Measurements from ENCODE around the gene TRIM33. TPM values are rescaled to one million over a fixed set of nuclear protein-coding genes. Genes with fewer than 3 reads are reported as not detected.

Gene TRIM33
- total and polyA plus RNA-seq, 2 donors (not counting 1 experiment from before 2014, with no cell fraction given): 13.7 to 61.0 TPM

- no peak for TF ChIP-seq CTCF (IDR thresholded peaks at IDR 0.05)
- TF ChIP-seq EZH2 (IDR thresholded peaks at IDR 0.05; ENCODE audit: borderline replicate concordance, insufficient read depth, low read depth, low read length, poor library complexity, severe bottlenecking): no peak
- no peaks in the 10 kb centered on the region for H4K20me1 ChIP-seq (ENCODE audit: control insufficient read depth, insufficient read depth, low read length, poor library complexity, severe bottlenecking)
- no peak overlapping the region for H3K27ac ChIP-seq (ENCODE audit: low read length in 2 of 2)
- peaks cover 4% of the 10 kb centered on the region for H3K9me3 Mint-ChIP-seq (ENCODE audit: insufficient read depth)
- no peaks in the 10 kb centered on the region for H3K27me3 Mint-ChIP-seq
- ChIA-PET CTCF (no interaction called here), POLR2A (no interaction called here)
- 100% methylated on average over 1 of the region's 3 CpGs for WGBS (ENCODE audit: insufficient coverage)
- no peak overlapping the region for H3K4me2 ChIP-seq (replicated peaks; ENCODE audit: low read depth, low read length, poor library complexity, severe bottlenecking)
- no peak overlapping the region for H3K9ac ChIP-seq (ENCODE audit: low read length)
- no peak overlapping the region for H3K27ac Mint-ChIP-seq
- intact Hi-C loops (cut with micrococcal nuclease): no loop called here
- no peaks in the 10 kb centered on the region for H3K27me3 ChIP-seq (replicated peaks in 1 of 4; ENCODE audit: control extremely low read depth in 1 of 4, control insufficient read depth in 3 of 4, insufficient read depth in 4 of 4, low read length in 3 of 4)
- no peaks in the 10 kb centered on the region for H3K9me3 ChIP-seq (ENCODE audit: control extremely low read depth in 1 of 3, control insufficient read depth in 2 of 3, insufficient read depth in 1 of 3, low read length in 2 of 3)
- peaks cover 19 to 50% of the 10 kb centered on the region in 2 experiments for H3K36me3 ChIP-seq (replicated peaks in 1 of 2; ENCODE audit: control extremely low read depth in 1 of 2, control insufficient read depth in 1 of 2, extremely low read depth in 1 of 2, insufficient read depth in 2 of 2, low read length in 1 of 2)
- DNase-seq: no peak
- H2AFZ ChIP-seq (ENCODE audit: insufficient read depth, low read depth, low read length, poor library complexity, severe bottlenecking): no peak overlapping the region
- ATAC-seq (ENCODE audit: low read depth): no peak
- H3K79me2 ChIP-seq (ENCODE audit: control insufficient read depth, insufficient read depth, low read length): no peaks in the 10 kb centered on the region
- H3K4me3 Mint-ChIP-seq: no peak overlapping the region
- no peak overlapping the region for H3K4me3 ChIP-seq (ENCODE audit: control extremely low read depth in 1 of 5, extremely low read depth in 1 of 5, insufficient read depth in 1 of 5, low read depth in 2 of 5, low read length in 4 of 5)
- no peaks in the 10 kb centered on the region for H3K4me1 ChIP-seq (ENCODE audit: control insufficient read depth in 2 of 2, insufficient read depth in 2 of 2, low read length in 2 of 2)
- H3K4me1 Mint-ChIP-seq: peaks cover 8% of the 10 kb centered on the region
Observed at GRCh38 chr1:114456586-114456985, 54.4 kb downstream of the TRIM33 start.

- Histone ChIP-seq H3K36me3 (replicated peaks in 1 of 2; ENCODE audit: control extremely low read depth in 1 of 2, control insufficient read depth in 1 of 2, extremely low read depth in 1 of 2, insufficient read depth in 2 of 2, low read length in 1 of 2) (peaks cover 15 to 43% of the 10 kb centered on the region in 2 experiments), H3K9ac (ENCODE audit: low read length) (no peak overlapping the region), H3K4me1 (ENCODE audit: control insufficient read depth in 2 of 2, insufficient read depth in 2 of 2, low read length in 2 of 2) (no peaks in the 10 kb centered on the region), H3K4me2 (replicated peaks; ENCODE audit: low read depth, low read length, poor library complexity, severe bottlenecking) (no peak overlapping the region), H3K79me2 (ENCODE audit: control insufficient read depth, insufficient read depth, low read length) (no peaks in the 10 kb centered on the region), H4K20me1 (ENCODE audit: control insufficient read depth, insufficient read depth, low read length, poor library complexity, severe bottlenecking) (no peaks in the 10 kb centered on the region), H3K4me3 (ENCODE audit: control extremely low read depth in 1 of 5, extremely low read depth in 1 of 5, insufficient read depth in 1 of 5, low read depth in 2 of 5, low read length in 4 of 5) (no peak overlapping the region), H2AFZ (ENCODE audit: insufficient read depth, low read depth, low read length, poor library complexity, severe bottlenecking) (no peak overlapping the region), H3K27ac (ENCODE audit: low read length in 2 of 2) (no peak overlapping the region), H3K9me3 (ENCODE audit: control extremely low read depth in 1 of 3, control insufficient read depth in 2 of 3, insufficient read depth in 1 of 3, low read length in 2 of 3) (no peaks in the 10 kb centered on the region), H3K27me3 (replicated peaks in 1 of 4; ENCODE audit: control extremely low read depth in 1 of 4, control insufficient read depth in 3 of 4, insufficient read depth in 4 of 4, low read length in 3 of 4) (no peaks in the 10 kb centered on the region)
- H3K27ac Mint-ChIP-seq: no peak overlapping the region
- POLR2A ChIA-PET: no interaction called here
- CTCF ChIA-PET: no interaction called here
- no peak overlapping the region for H3K4me3 Mint-ChIP-seq
- TF ChIP-seq EZH2 (IDR thresholded peaks at IDR 0.05; ENCODE audit: borderline replicate concordance, insufficient read depth, low read depth, low read length, poor library complexity, severe bottlenecking): no peak
- TF ChIP-seq CTCF (IDR thresholded peaks at IDR 0.05): no peak
- ATAC-seq (ENCODE audit: low read depth): no peak
- H3K27me3 Mint-ChIP-seq: no peaks in the 10 kb centered on the region
- intact Hi-C loops (cut with micrococcal nuclease): no loop called here
- peaks cover 4% of the 10 kb centered on the region for H3K9me3 Mint-ChIP-seq (ENCODE audit: insufficient read depth)
- DNase-seq: no peak
- H3K4me1 Mint-ChIP-seq: peaks cover 8% of the 10 kb centered on the region
Observed at GRCh38 chr1:114455102-114455785, 55.8 kb downstream of the TRIM33 start.

Data from B cell (primary cell).